Lower leg skin (tissue), 4 donors: Measurements from ENCODE around the gene XAB2. TPM values are rescaled to one million over a fixed set of nuclear protein-coding genes. Genes with fewer than 3 reads are reported as not detected.

Experiments
- DNase-seq, 2 donors: peaks; one replicate each; pipeline ENCODE4 v3.0.0-alpha.2; 2019; ENCODE audit warnings: low spot score in 2 of 2
- H3K4me3 ChIP-seq: fragments of 200-600 bp; sonication (generic); 2 replicates; pipeline ENCODE4 v1.5.1; 2017; ENCODE audit warnings: mild to moderate bottlenecking, low read depth; ENCODE audit not compliant: poor library complexity, severe bottlenecking
- CTCF ChIP-seq, 3 donors: fragments of 450-650 bp; IDR thresholded peaks; one replicate each; pipeline ENCODE4 v1.5.1; 2016; ENCODE audit warnings: antibody characterized with exemption in 3 of 3, mild to moderate bottlenecking in 3 of 3, moderate library complexity in 2 of 3
- POLR2A ChIP-seq, 2 donors: fragments of 450-650 bp; IDR thresholded peaks; one replicate each; pipeline ENCODE4 v1.6.1; 2016 to 2017; ENCODE audit warnings: antibody characterized with exemption in 2 of 2, mild to moderate bottlenecking in 1 of 2, moderate library complexity in 1 of 2
- WGBS, 2 donors: methylation state at CpG; one replicate each; pipeline ENCODE4 v1.1.5; 2018; 5-methylcytosine and 5-hydroxymethylcytosine counted together
- intact Hi-C: fragments of 100-400 bp; cut with DNase I; formaldehyde crosslinking; loops from one replicate; pipeline ENCODE4 v1.15.0; 2023; ENCODE audit warnings: low total_unique reads
- total RNA-seq, 4 donors: library from RNA; depleted of rRNA; stranded (reverse); fragments of >200 nt; gene quantifications; one replicate each; pipeline ENCODE4 v1.1.0, GENCODE V29; 2016

The XAB2 gene
- total RNA-seq, 4 donors from 2014 or later: 55.9 to 99.1 (median 67.7) TPM

DNA sequence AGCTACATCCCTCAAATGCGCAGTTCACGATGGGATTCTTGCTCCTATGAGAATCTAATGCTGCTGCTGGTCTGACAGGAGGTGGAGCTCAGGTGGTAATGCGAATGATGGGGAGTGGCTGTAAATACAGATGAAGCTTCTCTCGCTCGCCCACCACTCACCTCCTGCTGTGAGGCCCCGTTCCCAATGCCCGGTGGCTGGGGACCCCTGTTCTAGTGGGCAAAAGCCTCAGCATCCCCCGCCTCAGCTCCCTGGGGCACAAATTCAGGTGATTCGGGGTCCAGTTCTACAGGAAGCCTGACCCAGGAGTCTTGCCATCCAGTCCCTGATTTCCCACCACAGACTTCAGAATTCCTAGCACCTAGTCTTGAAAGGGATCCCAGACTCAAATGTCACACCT is 43.2 kb upstream of the XAB2 start:
- intact Hi-C loops: no loop called here
- DNase-seq: no peak
- 52 to 58% methylated on average over 9 of the region's 9 CpGs for WGBS, 2 donors
- TF ChIP-seq POLR2A (IDR thresholded peaks at IDR 0.05) (no peak), CTCF (IDR thresholded peaks at IDR 0.05) (no peak)
- no peak overlapping the region for H3K4me3 ChIP-seq

GRCh38 chr19:7670790-7671189 is 41.4 kb upstream of the XAB2 start:
- no peak for TF ChIP-seq CTCF (IDR thresholded peaks at IDR 0.05)
- TF ChIP-seq POLR2A (IDR thresholded peaks at IDR 0.05): no peak
- DNase-seq: no peak
- intact Hi-C loops: no loop called here
- WGBS, 2 donors: 30 to 32% methylated on average over 8 to 9 of the region's 9 CpGs
- H3K4me3 ChIP-seq: no peak overlapping the region

DNA sequence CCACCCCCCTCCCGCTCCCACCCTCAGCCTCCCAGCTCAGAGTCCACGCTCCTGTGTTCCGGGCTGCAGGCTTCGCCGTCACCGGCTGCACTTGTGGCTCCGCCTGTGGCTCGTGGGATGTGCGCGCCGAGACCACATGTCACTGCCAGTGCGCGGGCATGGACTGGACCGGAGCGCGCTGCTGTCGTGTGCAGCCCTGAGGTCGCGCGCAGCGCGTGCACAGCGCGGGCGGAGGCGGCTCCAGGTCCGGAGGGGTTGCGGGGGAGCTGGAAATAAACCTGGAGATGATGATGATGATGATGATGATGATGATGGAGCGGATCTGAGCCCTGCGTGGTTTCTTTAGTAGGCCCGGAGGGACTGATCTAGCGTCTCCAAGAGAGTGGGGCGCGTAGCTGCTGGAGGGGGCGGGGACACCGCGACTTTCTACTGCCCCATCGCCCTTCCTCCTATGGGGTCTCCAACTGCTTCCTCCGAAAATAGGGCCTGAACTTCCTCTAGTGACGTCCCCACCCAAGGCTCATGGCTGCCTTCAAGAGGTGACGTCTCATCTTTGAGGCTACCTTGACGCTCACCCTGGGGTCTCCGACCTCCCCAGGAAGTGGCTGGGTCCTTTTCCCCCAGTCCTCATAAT is 40.9 kb upstream of the XAB2 start:
- 2% methylated on average over 25 to 41 of the region's 43 CpGs for WGBS, 2 donors
- no peak overlapping the region for H3K4me3 ChIP-seq
- no peak for TF ChIP-seq CTCF (IDR thresholded peaks at IDR 0.05)
- TF ChIP-seq POLR2A (IDR thresholded peaks at IDR 0.05): no peak
- intact Hi-C loops: no loop called here
- DNase-seq: no peak

GRCh38 chr19:7669641-7670040 is 40.3 kb upstream of the XAB2 start:
- no peak for TF ChIP-seq POLR2A (IDR thresholded peaks at IDR 0.05)
- no peak for TF ChIP-seq CTCF (IDR thresholded peaks at IDR 0.05)
- no peak overlapping the region for H3K4me3 ChIP-seq
- no peak for DNase-seq
- intact Hi-C loops: no loop called here
- 35 to 38% methylated on average over 9 of the region's 9 CpGs for whole genome bisulfite sequencing, 2 donors

- H3K4me3 ChIP-seq: no peak within 1 kb of the TSS
- intact Hi-C loops: no loop called here
- WGBS, 2 donors: 64 to 90% methylated on average over 5 to 9 of the region's 9 CpGs
- no peak for TF ChIP-seq CTCF (IDR thresholded peaks at IDR 0.05)
- no peak for TF ChIP-seq POLR2A (IDR thresholded peaks at IDR 0.05)
- no peak for DNase-seq
Measured at GRCh38 chr19:7668842-7669241, 39.5 kb upstream of the XAB2 start, which contains the start of gene RETN. RETN (plus strand) TSS chr19:7669049; CDS start chr19:7669327, 278 bp downstream.

DNA sequence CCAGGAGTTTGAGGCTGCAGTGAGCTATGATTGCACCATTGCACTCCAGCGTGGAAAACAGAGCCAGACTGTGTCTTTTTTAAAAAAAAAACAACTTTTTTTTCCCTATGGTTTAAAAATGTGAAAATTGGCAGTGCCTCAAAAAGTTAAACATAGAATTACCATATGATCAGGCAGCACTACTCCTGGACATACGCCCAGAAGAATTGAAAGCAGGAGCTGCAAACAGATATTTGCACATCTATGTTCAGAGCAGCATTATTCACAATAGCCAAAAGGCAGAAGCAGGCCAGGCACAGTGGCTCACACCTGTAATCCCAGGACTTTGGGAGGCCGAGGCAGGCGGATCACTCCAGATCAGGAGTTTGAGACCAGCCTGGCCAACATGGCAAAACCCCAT is 35.7 kb upstream of the XAB2 start:
- no peak for DNase-seq
- WGBS, 2 donors: 32% methylated on average over 4 of the region's 4 CpGs
- TF ChIP-seq POLR2A (IDR thresholded peaks at IDR 0.05) (no peak), CTCF (IDR thresholded peaks at IDR 0.05) (no peak)
- H3K4me3 ChIP-seq: no peak overlapping the region
- intact Hi-C loops: no loop called here
